Neural progenitor cell (in vitro differentiated cells): ENCODE results near the gene DLX1. TPM values are rescaled to one million over a fixed set of nuclear protein-coding genes. Genes with fewer than 3 reads are reported as not detected.

Experiments
- DNase-seq: peaks from one replicate; pipeline ENCODE4 v3.0.0-alpha.2; 2016; ENCODE audit warnings: low spot score
- H2AFZ ChIP-seq: fragments of 200-600 bp; sonication (generic); replicated peaks from 2 replicates; pipeline ENCODE4 v1.6.1; 2016; ENCODE audit warnings: antibody characterized with exemption
- H3F3A ChIP-seq: fragments of 200-600 bp; sonication (generic); 2 replicates; pipeline ENCODE4 v1.6.1; 2016; ENCODE audit warnings: antibody characterized with exemption, low read depth
- H3K27ac ChIP-seq: fragments of 200-600 bp; sonication (generic); 2 replicates; pipeline ENCODE4 v1.5.1; 2016; ENCODE audit warnings: mild to moderate bottlenecking
- H3K27me3 ChIP-seq: fragments of 200-600 bp; sonication (generic); 2 replicates; pipeline ENCODE4 v1.6.1; 2016; ENCODE audit warnings: mild to moderate bottlenecking, moderate library complexity
- H3K36me3 ChIP-seq: fragments of 200-600 bp; sonication (generic); 2 replicates; pipeline ENCODE4 v1.5.1; 2016
- H3K4me1 ChIP-seq: fragments of 200-600 bp; sonication (generic); 2 replicates; pipeline ENCODE4 v1.6.1; 2016; ENCODE audit warnings: mixed run types
- H3K4me2 ChIP-seq: fragments of 200-600 bp; sonication (generic); 2 replicates; pipeline ENCODE4 v1.6.1; 2016
- H3K4me3 ChIP-seq: fragments of 200-600 bp; sonication (generic); 2 replicates; pipeline ENCODE4 v1.5.1; 2016
- H3K79me2 ChIP-seq: fragments of 200-600 bp; sonication (generic); 2 replicates; pipeline ENCODE4 v1.6.1; 2016; ENCODE audit warnings: low read depth
- H3K9ac ChIP-seq: fragments of 200-600 bp; sonication (generic); 2 replicates; pipeline ENCODE4 v1.6.1; 2016
- H3K9me3 ChIP-seq: fragments of 200-600 bp; sonication (generic); 2 replicates; pipeline ENCODE4 v1.5.1; 2016; ENCODE audit warnings: low read depth
- H4K20me1 ChIP-seq: fragments of 200-600 bp; sonication (generic); 2 replicates; pipeline ENCODE4 v1.6.1; 2016; ENCODE audit warnings: low read depth
- H3K27ac Mint-ChIP-seq: 3 replicates; pipeline ENCODE4 v1.8.0; 2021; ENCODE audit warnings: mixed read lengths
- H3K27me3 Mint-ChIP-seq: 2 replicates; pipeline ENCODE4 v1.8.0; 2022; ENCODE audit warnings: low read depth, mild to moderate bottlenecking, inconsistent platforms, moderate library complexity, mixed read lengths; ENCODE audit not compliant: insufficient read depth
- H3K36me3 Mint-ChIP-seq: 3 replicates; pipeline ENCODE4 v1.8.0; 2021; ENCODE audit warnings: mixed read lengths
- H3K4me1 Mint-ChIP-seq: 3 replicates; pipeline ENCODE4 v1.8.0; 2021; ENCODE audit warnings: mixed read lengths
- H3K4me3 Mint-ChIP-seq: 3 replicates; pipeline ENCODE4 v1.8.0; 2021; ENCODE audit warnings: mild to moderate bottlenecking, moderate library complexity, mixed read lengths
- H3K9me3 Mint-ChIP-seq: 3 replicates; pipeline ENCODE4 v1.8.0; 2020; ENCODE audit warnings: mixed read lengths
- EZH2 ChIP-seq: fragments of 200-600 bp; sonication (generic); IDR thresholded peaks from 2 replicates; pipeline ENCODE4 v1.6.1; 2017; ENCODE audit warnings: antibody characterized with exemption, mild to moderate bottlenecking, moderate library complexity
- EZH2phosphoT487 ChIP-seq: fragments of 200-600 bp; sonication (generic); IDR thresholded peaks from 2 replicates; pipeline ENCODE4 v1.6.1; 2017; ENCODE audit warnings: antibody characterized with exemption
- total RNA-seq: library from RNA; depleted of rRNA; stranded (reverse); fragments of >200 nt; gene quantifications from 2 replicates; pipeline ENCODE4 v1.2.3, GENCODE V29; 2015; ENCODE audit warnings: low replicate concordance
- TF ChIP-seq, protein P1 (sequence below): fragments of 200-600 bp; sonication (generic); IDR thresholded peaks from 2 replicates; pipeline ENCODE4 v1.5.1; 2017; ENCODE audit warnings: antibody characterized with exemption, mild to moderate bottlenecking

The DLX1 gene
- total RNA-seq, result not detected in 2 replicates

DNA sequence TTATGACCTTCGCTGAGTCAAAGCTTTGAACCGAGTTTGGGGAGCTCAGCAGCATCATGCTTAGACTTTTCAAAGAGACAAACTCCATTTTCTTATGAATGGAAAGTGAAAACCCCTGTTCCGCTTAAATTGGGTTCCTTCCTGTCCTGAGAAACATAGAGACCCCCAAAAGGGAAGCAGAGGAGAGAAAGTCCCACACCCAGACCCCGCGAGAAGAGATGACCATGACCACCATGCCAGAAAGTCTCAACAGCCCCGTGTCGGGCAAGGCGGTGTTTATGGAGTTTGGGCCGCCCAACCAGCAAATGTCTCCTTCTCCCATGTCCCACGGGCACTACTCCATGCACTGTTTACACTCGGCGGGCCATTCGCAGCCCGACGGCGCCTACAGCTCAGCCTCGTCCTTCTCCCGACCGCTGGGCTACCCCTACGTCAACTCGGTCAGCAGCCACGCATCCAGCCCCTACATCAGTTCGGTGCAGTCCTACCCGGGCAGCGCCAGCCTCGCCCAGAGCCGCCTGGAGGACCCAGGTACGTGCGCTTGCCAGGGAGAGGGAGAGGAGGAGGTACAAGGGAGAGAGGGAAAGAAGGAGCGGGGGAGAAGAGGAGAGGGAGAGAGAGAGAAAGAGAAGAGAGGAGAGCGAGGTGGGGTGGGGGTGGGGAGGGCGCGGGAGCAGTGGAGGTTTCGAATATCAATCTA is at the start of gene DLX1:
TSS of gene DLX1 (plus strand) at position 48 of the 700 bp plus-strand sequence. CDS start at position 219, 171 bp downstream.
- H3K27ac ChIP-seq, result no peak within 1 kb of the TSS
- H4K20me1 ChIP-seq, result peaks cover 95% of the 10 kb centered on the region
- H3K4me2 ChIP-seq, result peak within 1 kb of the TSS; percentile 84
- H3K27me3 ChIP-seq, result peaks cover 100% of the 10 kb centered on the region
- H3K79me2 ChIP-seq, result no peaks in the 10 kb centered on the region
- Mint-ChIP-seq H3K4me3 (peak within 1 kb of the TSS; percentile 86), H3K9me3 (peaks cover 3% of the 10 kb centered on the region), H3K36me3 (no peaks in the 10 kb centered on the region), H3K4me1 (peaks cover 55% of the 10 kb centered on the region), H3K27me3 (peaks cover 98% of the 10 kb centered on the region), H3K27ac (no peak within 1 kb of the TSS)
- no peak within 1 kb of the TSS for H3K9ac ChIP-seq
- no peaks in the 10 kb centered on the region for H3K36me3 ChIP-seq
- H3F3A ChIP-seq, result peaks cover 62% of the 10 kb centered on the region
- TF ChIP-seq EZH2phosphoT487, result no peak
- TF ChIP-seq, protein P1, sequence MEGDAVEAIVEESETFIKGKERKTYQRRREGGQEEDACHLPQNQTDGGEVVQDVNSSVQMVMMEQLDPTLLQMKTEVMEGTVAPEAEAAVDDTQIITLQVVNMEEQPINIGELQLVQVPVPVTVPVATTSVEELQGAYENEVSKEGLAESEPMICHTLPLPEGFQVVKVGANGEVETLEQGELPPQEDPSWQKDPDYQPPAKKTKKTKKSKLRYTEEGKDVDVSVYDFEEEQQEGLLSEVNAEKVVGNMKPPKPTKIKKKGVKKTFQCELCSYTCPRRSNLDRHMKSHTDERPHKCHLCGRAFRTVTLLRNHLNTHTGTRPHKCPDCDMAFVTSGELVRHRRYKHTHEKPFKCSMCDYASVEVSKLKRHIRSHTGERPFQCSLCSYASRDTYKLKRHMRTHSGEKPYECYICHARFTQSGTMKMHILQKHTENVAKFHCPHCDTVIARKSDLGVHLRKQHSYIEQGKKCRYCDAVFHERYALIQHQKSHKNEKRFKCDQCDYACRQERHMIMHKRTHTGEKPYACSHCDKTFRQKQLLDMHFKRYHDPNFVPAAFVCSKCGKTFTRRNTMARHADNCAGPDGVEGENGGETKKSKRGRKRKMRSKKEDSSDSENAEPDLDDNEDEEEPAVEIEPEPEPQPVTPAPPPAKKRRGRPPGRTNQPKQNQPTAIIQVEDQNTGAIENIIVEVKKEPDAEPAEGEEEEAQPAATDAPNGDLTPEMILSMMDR, result no peak
- peak; percentile 53 for TF ChIP-seq EZH2
- peak within 1 kb of the TSS; percentile 51 for H3K4me3 ChIP-seq
- H3K4me1 ChIP-seq, result peaks cover 37% of the 10 kb centered on the region
- H3K9me3 ChIP-seq, result no peaks in the 10 kb centered on the region
- peak; percentile 46 for DNase-seq
- peak within 1 kb of the TSS; percentile 65 for H2AFZ ChIP-seq

DNA sequence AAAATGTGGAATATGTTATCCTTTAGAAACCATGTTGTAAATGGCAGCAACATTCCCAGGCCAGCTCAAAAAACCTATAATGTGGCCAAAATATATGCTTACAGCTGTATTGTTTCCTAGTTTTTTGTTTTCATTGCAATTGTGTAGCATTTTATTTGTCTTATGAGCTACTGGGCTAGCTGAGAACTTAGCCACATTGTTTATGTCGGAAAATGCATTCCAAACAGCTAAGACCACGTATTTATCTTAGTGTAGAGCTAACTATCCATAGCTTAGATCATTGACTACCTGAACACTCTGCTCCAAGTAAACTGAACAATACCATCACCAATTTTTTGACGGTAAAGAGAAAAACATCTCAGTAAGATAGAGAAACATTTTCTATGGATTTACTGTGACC is 47.2 kb upstream of the DLX1 start:
- Histone ChIP-seq H3K4me1 (no peaks in the 10 kb centered on the region), H3K4me2 (no peak overlapping the region), H3K27ac (no peak overlapping the region), H3K4me3 (no peak overlapping the region), H2AFZ (no peak overlapping the region), H3K36me3 (no peaks in the 10 kb centered on the region), H3K9ac (no peak overlapping the region), H3K9me3 (no peaks in the 10 kb centered on the region), H3K27me3 (no peaks in the 10 kb centered on the region), H3F3A (peaks cover 7% of the 10 kb centered on the region), H3K79me2 (no peaks in the 10 kb centered on the region), H4K20me1 (no peaks in the 10 kb centered on the region)
- Mint-ChIP-seq H3K27me3 (no peaks in the 10 kb centered on the region), H3K4me3 (no peak overlapping the region), H3K36me3 (no peaks in the 10 kb centered on the region), H3K4me1 (peaks cover 6% of the 10 kb centered on the region), H3K9me3 (no peaks in the 10 kb centered on the region), H3K27ac (no peak overlapping the region)
- DNase-seq, result no peak
- no peak for TF ChIP-seq EZH2
- TF ChIP-seq EZH2phosphoT487, result no peak
- TF ChIP-seq, protein P1, result no peak

DNA sequence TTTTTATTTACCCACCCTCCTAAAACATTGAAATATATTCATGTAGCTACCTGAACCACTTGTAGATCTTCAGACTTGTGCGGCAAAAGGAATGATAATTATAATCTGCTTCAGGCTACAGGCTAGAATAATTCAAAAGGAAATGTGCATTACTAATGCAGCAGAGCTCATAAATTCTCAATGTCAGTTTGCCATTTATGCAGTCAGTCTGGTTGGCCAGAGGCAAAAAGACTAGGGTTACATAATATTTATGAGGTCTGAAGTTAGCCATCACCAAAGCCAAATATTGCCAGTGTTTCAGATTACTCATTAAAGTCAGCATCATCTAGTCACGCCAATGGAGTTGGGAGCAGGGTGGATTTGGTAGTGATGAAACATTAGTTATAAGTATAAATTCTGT is 46.7 kb upstream of the DLX1 start:
- Mint-ChIP-seq H3K9me3 (no peaks in the 10 kb centered on the region), H3K4me3 (no peak overlapping the region), H3K27ac (no peak overlapping the region), H3K36me3 (no peaks in the 10 kb centered on the region), H3K4me1 (peaks cover 6% of the 10 kb centered on the region), H3K27me3 (no peaks in the 10 kb centered on the region)
- TF ChIP-seq, protein P1, result no peak
- TF ChIP-seq EZH2, result no peak
- no peak for TF ChIP-seq EZH2phosphoT487
- H3K27ac ChIP-seq, result no peak overlapping the region
- no peaks in the 10 kb centered on the region for H4K20me1 ChIP-seq
- H3K4me2 ChIP-seq, result no peak overlapping the region
- H3K4me3 ChIP-seq, result no peak overlapping the region
- no peak overlapping the region for H3K9ac ChIP-seq
- no peaks in the 10 kb centered on the region for H3K79me2 ChIP-seq
- DNase-seq, result no peak
- H3F3A ChIP-seq, result peaks cover 9% of the 10 kb centered on the region
- H2AFZ ChIP-seq, result no peak overlapping the region
- no peaks in the 10 kb centered on the region for H3K9me3 ChIP-seq
- H3K27me3 ChIP-seq, result no peaks in the 10 kb centered on the region
- H3K36me3 ChIP-seq, result no peaks in the 10 kb centered on the region
- no peaks in the 10 kb centered on the region for H3K4me1 ChIP-seq
